ENCODE results near the gene PIGQ.

GRCh38 chr16:523097-523741 is 46.5 kb upstream of the PIGQ start:
- TF ChIP-seq SRF (IDR thresholded peaks at IDR 0.05; ENCODE audit: low read depth, low read length): no peak
- no peak for TF ChIP-seq RAD21 (CRISPR knock-in tag; IDR thresholded peaks at IDR 0.05)
- TF ChIP-seq ZZZ3 (CRISPR knock-in tag; IDR thresholded peaks at IDR 0.05; ENCODE audit: borderline replicate concordance): no peak
- TF ChIP-seq CTCF (CRISPR knock-in tag; IDR thresholded peaks at IDR 0.05): no peak

All from HepG2 (cell line).